Epithelial cell of prostate (primary cell): ENCODE results near the gene MANEA.
"Not testable (repeated sequence)": the region's sequence is repeated elsewhere in the genome, so short reads cannot be mapped to it uniquely, and the experiment has no call there.

ENCODE experiments used
- DNase-seq: peaks from one replicate; pipeline ENCODE4 v3.0.0-alpha.2; 2011; ENCODE audit warnings: low read depth, low spot score
- H3K27ac ChIP-seq: fragments of 450-650 bp; 2 replicates; pipeline ENCODE4 v1.5.1; 2017; ENCODE audit warnings: mild to moderate bottlenecking

The MANEA gene

GRCh38 chr6:95577304-95578105 lies at the start of gene MANEA:
TSS of gene MANEA (plus strand) at chr6:95577535. CDS start at chr6:95586440, 8,905 bp downstream.
- peak; percentile 33 for DNase-seq
- H3K27ac ChIP-seq: peak within 1 kb of the TSS; percentile 90

- no peak overlapping the region for H3K27ac ChIP-seq
- DNase-seq: no peak
These were observed 47.6 kb upstream of the MANEA start for GRCh38 chr6:95529762-95530161.

DNA sequence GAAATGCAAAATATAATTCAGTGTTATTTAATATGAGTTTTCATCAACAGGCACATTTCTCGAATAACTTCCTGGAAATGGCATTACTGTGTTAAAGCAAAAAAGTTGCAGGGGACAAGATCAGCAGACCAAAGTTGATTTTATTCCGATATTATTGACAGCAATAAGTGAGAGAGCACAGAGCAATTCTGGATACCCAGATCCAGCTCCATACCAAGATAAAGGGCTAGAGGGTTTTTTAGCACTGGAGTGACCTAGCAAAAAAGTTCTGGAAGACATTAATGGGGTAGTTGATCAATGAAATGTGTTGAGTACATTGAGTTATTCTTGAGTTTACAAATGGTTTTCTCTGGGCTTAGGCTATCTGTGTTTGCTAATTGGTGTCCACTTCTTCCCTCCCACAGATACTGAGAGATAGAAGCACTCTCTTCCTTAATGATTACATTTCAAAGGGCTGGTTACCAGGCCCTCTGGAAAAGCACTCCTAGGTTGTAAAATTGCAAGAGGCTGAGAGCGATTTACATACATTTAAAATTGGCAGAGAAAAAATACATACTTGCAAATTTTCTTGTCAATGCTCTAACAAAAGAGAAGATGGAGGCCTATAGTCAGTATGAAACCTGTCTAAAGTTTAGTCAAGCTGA lies 47.0 kb upstream of the MANEA start:
- no peak for DNase-seq
- no peak overlapping the region for H3K27ac ChIP-seq

GRCh38 chr6:95543798-95544197 lies 33.5 kb upstream of the MANEA start:
- H3K27ac ChIP-seq: no peak overlapping the region
- DNase-seq: no peak

DNA sequence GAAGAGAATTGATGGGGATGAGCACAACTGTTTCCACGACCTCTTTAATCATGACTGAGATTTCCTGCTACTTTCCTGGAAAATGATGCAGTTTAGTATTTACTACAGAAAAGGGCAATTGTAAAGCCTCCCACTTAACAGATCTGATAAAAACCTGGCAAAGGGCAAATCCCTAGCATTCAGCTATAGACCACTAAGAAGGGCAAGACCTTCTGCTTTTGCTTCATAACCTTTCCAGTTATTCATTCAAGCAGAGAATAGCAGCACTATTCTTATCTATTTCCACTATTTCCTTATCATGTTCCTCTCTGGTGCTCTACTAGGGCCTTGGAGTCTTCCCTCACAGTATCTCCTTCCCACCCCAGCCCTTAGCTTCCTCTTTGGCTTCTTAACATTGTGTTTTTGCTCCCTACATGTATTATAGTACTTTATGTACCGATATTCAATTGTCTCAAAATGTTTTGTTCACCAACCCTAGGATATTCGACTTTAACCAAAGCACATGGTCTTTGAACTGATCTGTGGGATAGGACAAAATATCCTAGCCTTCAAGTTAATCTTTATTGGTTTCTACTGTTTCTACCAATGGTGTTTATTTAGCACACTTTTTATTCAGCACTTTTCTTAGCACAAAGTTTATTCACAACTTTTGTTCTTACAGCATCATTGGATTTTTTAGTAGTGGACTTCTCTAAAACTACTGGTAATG lies 32.7 kb upstream of the MANEA start:
- no peak for DNase-seq
- H3K27ac ChIP-seq: no peak overlapping the region

DNA sequence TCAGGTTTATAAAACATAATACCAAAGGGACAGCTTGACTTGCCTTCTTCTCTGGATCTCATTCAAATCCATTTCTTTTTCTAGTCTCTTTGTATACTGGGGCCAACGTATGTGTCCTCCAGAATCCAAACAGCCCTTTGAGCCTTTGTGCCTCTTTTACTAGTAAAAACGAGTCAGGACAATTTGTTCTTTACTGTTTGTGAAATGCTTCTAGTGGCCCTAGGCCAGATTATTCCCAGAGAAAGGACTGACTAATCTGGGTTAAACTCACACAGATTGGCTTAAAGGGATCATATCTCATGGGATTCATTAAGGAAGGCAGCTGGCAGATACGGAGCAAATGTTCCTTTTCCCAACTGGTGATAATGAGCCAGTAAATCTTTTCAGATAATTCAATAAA lies 32.1 kb upstream of the MANEA start:
- no peak for DNase-seq
- H3K27ac ChIP-seq: no peak overlapping the region

- no peak overlapping the region for H3K27ac ChIP-seq
- DNase-seq: no peak
These were observed 31.6 kb upstream of the MANEA start for GRCh38 chr6:95545686-95546085.

DNA sequence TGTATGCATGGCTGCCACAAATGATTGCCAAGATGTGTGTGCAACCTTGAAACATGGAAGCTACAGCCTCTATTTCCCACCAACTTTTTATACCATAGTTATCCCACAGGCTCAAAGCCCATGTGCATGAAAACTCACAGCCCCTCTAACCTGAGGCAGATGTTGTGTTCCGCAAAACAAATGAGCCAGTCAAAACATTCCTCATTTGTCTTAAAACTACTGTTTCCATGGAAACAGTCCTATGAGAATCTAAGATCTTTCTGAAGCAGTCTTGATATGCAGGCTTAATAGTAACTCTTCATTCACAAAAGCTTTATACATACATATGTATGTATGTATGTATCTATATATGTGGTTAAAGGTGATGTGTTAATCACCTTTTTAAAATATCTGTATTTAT lies 31.2 kb upstream of the MANEA start:
- no peak for DNase-seq
- H3K27ac ChIP-seq: no peak overlapping the region

DNA sequence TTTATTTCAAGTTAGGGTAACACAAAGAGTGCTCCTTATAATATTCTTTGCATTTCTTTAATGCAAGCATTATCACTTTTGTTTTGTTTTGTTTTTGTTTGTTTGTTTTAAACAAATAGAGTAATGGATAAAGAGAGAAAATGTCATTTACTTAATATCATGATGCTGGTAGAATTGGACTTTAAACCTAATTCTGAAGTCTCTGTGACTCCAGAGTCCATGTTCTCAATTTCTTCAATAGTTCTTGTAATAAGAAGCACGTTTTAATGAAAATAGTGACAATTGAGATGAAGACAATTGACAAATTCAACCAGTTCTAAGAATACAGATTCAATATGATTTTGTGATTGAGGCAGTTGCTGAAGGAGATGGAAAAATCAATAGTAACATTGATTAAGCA lies 30.3 kb upstream of the MANEA start:
- DNase-seq: no peak
- H3K27ac ChIP-seq: no peak overlapping the region

DNA sequence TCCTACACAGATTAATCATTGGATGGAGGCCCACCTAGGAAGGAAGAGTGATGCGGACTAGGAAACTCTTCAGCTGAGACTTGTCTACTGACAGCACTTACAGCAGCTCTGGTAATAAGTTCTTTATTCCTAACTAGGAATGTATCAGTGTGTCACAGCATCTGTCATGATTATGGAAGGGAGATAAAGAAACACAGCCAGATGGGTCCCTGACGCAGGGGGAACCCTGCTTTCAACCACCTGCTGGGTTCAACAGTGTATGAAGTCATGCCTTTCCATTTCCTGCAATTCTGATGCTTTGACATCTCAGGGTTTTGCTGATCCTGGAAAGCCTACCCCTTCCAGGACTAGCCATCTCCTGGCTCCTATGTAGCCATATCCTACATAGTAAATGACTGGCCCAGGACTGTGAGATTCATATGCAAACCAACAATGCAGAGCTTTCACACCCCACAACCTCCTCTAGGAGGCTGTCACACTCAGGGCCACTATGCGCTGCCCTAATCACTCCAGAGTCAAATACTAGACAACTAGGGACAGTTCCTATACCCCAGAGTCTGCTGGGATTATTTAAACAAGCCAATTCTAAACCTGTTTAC lies 29.0 kb upstream of the MANEA start:
- DNase-seq: no peak
- H3K27ac ChIP-seq: no peak overlapping the region

GRCh38 chr6:95551678-95552324 lies 25.5 kb upstream of the MANEA start:
- H3K27ac ChIP-seq: no peak overlapping the region
- no peak for DNase-seq

GRCh38 chr6:95553880-95554279 lies 23.5 kb upstream of the MANEA start:
- no peak for DNase-seq

DNA sequence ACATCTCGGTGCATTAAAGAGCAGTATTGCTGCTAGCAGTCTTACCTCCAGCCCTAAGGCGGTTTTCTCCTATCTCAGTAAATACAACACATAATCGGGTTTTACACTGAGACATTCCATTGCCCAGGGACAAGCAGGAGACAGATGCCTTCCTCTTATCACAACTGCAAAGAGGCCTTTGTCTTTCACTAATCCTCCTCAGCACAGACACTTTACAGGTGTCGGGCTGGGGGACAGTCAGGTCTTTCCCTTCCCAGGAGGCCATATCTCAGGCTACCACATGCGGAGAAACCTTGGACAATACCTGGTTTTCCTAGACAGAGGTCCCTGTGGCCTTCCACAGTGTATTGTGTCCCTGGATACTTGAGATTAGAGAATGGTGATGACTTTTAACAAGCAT lies 16.4 kb upstream of the MANEA start:
- H3K27ac ChIP-seq, DNase-seq: not testable (repeated sequence)

More at GRCh38 chr6:95553880-95554279, 23.5 kb upstream of the MANEA start:
- no peak overlapping the region for H3K27ac ChIP-seq

GRCh38 chr6:95569560-95569959 lies 7.8 kb upstream of the MANEA start:
- H3K27ac ChIP-seq: no peak overlapping the region
- DNase-seq: no peak

DNA sequence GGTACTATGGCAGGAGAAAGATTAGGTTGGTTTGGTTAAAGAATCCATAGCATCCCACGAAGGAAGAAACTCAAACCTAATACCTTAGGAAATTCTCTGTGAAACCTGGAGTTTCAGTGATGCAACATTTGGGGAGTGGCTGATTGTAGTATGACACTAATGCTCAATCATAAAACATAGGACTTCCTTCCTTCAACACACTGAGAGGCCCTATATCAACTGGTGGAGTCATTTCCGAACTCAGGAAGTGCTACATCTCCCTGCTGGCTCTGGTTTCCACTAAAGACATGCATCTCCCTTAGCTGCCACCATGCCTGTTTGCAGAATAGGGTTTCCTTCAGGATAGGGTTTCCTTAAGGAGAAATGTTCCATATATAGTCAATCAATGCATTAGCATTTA lies 5.2 kb upstream of the MANEA start:
- H3K27ac ChIP-seq: peak overlapping the region; percentile 29
- DNase-seq: peak; percentile 3

GRCh38 chr6:95574811-95575210 lies 2.5 kb upstream of the MANEA start:
- DNase-seq: peak; percentile 14
- no peak overlapping the region for H3K27ac ChIP-seq

DNA sequence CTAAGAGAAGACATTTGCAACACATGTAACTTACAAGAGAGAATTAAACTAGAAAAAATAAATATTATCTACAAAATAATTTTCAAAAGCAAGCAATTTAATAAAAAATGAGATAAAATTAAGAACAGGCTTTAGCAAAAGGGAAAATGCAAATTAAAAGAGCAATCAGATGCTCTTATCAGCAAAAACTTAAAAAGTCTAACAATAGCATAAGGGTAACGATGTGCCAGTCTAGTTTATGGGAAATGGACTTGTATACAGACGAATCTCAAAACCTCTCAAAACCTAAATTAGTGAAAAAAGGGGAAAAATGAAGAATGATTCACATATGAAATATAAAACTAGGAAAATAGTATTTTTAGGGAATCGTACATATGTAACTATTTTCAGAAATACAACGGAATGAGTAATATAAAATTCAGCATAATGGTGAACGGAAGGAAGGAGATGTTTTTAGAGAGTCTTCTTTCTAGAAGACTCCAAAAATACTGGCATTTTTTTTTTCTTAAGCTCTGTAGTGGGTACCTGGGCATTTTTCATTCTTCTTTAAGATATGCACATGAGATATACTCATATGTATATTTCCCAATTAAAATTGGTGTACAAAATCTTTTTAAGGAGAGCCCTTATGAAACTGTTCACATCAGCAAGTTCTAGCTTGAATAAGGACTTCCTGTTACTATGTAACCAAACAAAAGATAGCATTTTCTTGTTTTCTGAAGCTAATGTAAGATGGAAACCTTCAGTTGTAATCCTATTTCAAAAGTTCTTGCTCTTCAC lies 927 bp upstream of the MANEA start:
- no peak for DNase-seq
- peak overlapping the region; percentile 90 for H3K27ac ChIP-seq

DNA sequence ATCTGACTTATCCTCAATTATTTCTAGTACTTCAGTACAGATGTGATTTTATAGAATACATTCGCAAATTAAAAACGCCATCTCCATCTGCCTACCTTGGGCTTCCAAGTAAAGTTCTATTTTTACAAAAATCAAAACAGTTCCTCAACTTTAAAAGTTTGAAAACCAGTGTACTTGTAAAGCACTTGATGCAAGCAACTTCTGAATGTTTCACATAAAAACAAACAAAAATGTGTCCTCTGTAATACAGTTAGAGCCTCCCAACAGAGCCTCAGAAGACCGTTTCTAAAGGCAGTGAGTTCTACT lies 384 bp upstream of the MANEA start:
- H3K27ac ChIP-seq: peak overlapping the region; percentile 90
- DNase-seq: no peak

- H3K27ac ChIP-seq: peak overlapping the region; percentile 90
- DNase-seq: no peak
These were observed 723 bp downstream of the MANEA start for GRCh38 chr6:95578106-95578410.

DNA sequence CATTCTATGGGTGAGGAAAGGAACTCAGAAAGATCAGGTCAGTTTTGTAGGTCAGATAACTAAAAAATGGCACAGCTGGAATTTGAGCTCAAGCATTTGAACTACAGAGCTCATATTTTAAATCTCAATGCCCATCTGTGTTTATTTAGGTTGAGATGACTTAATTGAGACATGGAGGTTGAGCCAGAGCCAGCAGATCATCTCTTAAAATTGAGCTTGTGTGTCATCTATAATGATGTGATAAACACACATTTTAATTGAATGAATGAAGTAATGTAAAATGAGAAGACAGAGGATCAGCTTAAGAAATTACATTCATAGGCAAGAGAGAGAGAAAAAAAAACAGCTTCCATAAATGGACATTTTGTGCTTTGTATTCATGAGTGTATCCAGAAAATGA lies 3.7 kb downstream of the MANEA start:
- no peak for DNase-seq

More for the DNA sequence above, 3.7 kb downstream of the MANEA start:
- H3K27ac ChIP-seq: no peak overlapping the region
